ENCODE results near the gene SLC27A5. TPM values are rescaled to one million over a fixed set of nuclear protein-coding genes. Genes with fewer than 3 reads are reported as not detected.

SLC27A5 gene
- polyA plus RNA-seq, 1 of the 3 experiments (the other 2 are of a cell fraction) = 57.3 TPM

DNA sequence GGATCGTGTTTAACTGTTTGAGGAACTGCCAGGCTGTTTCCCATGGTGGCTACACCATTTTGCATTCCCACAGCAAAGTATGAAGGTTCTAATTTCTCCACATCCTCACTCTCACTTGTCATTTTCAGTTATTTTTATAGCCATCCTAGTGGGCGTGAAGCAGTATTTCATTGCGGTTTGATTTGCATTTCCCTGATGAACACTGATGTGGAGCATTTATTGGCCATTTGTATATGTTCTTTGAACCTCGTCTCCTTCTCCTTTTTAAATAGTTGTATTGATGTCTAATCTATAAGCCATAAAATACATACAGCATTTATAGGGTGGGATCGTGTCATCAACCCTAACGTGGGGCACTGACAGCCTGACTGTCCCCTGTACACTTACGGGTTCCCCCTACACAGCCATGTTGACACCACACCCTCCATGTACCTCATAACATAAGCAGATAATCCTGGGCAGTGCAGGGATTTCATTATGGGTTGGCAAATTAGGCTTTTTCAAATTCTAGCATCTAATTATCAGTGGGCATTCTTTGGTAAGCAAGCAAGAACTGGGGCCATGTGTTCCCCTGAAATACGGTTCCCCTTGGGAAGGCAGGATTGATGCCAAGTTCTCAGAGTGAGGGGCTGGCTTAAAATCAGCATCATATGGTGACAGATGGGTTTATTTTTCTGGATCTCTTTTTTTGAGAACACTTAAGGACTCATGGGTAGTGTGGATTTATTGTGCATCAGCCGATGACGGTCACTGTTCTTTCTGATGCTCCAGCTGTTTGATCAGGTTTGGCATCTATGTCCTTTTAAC, 19.4 kb upstream of the SLC27A5 start:
- no peaks in the 10 kb centered on the region for H3K79me2 ChIP-seq (ENCODE audit: insufficient read depth)

GRCh38 chr19:58529405-58529804, 17.6 kb upstream of the SLC27A5 start:
- no peaks in the 10 kb centered on the region; a peak in 1 of 4 replicates for H3K4me1 ChIP-seq (ENCODE audit: control insufficient read depth in 1 of 2, insufficient read depth in 2 of 2, low read depth in 1 of 2, low read length in 1 of 2)
- no peaks in the 10 kb centered on the region for H3K9me2 ChIP-seq
- no peak for DNase-seq
- ChIA-PET POLR2A (no interaction called here), CTCF (no interaction called here)
- no peak overlapping the region for H2AFZ ChIP-seq (ENCODE audit: low read depth)
- no peaks in the 10 kb centered on the region for H3K36me3 ChIP-seq (replicated peaks in 1 of 2; ENCODE audit: control insufficient read depth in 1 of 2, insufficient read depth in 2 of 2, low read length in 1 of 2)
- H3K27ac ChIP-seq (ENCODE audit: low read depth in 2 of 2, low read length in 1 of 2) = no peak overlapping the region
- no peaks in the 10 kb centered on the region for H3F3A ChIP-seq (replicated peaks; ENCODE audit: insufficient read depth)
- no peaks in the 10 kb centered on the region for H3K9me3 ChIP-seq
- H4K20me1 ChIP-seq (ENCODE audit: insufficient read depth) = no peaks in the 10 kb centered on the region
- TF ChIP-seq, protein P1, sequence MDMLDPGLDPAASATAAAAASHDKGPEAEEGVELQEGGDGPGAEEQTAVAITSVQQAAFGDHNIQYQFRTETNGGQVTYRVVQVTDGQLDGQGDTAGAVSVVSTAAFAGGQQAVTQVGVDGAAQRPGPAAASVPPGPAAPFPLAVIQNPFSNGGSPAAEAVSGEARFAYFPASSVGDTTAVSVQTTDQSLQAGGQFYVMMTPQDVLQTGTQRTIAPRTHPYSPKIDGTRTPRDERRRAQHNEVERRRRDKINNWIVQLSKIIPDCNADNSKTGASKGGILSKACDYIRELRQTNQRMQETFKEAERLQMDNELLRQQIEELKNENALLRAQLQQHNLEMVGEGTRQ (IDR thresholded peaks at IDR 0.05; ENCODE audit: borderline replicate concordance, low read depth, low read length) = no peak
- TF ChIP-seq TCF12 (IDR thresholded peaks at IDR 0.05) (no peak), ELF1 (IDR thresholded peaks at IDR 0.05) (no peak), RCOR1 (IDR thresholded peaks at IDR 0.05; ENCODE audit: low read length) (no peak), RFX5 (IDR thresholded peaks at IDR 0.05; ENCODE audit: low read length) (no peak), JUND (IDR thresholded peaks at IDR 0.05) (no peak), YY1 (IDR thresholded peaks at IDR 0.05; ENCODE audit: low read depth) (no peak), GABPA (IDR thresholded peaks at IDR 0.05; ENCODE audit: low read depth) (no peak), FOXM1 (IDR thresholded peaks at IDR 0.05; ENCODE audit: low read depth) (no peak)
- TF ChIP-seq, protein P2, sequence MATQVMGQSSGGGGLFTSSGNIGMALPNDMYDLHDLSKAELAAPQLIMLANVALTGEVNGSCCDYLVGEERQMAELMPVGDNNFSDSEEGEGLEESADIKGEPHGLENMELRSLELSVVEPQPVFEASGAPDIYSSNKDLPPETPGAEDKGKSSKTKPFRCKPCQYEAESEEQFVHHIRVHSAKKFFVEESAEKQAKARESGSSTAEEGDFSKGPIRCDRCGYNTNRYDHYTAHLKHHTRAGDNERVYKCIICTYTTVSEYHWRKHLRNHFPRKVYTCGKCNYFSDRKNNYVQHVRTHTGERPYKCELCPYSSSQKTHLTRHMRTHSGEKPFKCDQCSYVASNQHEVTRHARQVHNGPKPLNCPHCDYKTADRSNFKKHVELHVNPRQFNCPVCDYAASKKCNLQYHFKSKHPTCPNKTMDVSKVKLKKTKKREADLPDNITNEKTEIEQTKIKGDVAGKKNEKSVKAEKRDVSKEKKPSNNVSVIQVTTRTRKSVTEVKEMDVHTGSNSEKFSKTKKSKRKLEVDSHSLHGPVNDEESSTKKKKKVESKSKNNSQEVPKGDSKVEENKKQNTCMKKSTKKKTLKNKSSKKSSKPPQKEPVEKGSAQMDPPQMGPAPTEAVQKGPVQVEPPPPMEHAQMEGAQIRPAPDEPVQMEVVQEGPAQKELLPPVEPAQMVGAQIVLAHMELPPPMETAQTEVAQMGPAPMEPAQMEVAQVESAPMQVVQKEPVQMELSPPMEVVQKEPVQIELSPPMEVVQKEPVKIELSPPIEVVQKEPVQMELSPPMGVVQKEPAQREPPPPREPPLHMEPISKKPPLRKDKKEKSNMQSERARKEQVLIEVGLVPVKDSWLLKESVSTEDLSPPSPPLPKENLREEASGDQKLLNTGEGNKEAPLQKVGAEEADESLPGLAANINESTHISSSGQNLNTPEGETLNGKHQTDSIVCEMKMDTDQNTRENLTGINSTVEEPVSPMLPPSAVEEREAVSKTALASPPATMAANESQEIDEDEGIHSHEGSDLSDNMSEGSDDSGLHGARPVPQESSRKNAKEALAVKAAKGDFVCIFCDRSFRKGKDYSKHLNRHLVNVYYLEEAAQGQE (IDR thresholded peaks at IDR 0.05; ENCODE audit: low read depth, low read length) = no peak
- TF ChIP-seq, protein P3, sequence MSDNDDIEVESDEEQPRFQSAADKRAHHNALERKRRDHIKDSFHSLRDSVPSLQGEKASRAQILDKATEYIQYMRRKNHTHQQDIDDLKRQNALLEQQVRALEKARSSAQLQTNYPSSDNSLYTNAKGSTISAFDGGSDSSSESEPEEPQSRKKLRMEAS (IDR thresholded peaks at IDR 0.05; ENCODE audit: low read depth) = no peak
- no peaks in the 10 kb centered on the region for H3K79me2 ChIP-seq (ENCODE audit: insufficient read depth)
- no peak overlapping the region for H3K9ac ChIP-seq
- H3K27me3 ChIP-seq (ENCODE audit: insufficient read depth) = peaks cover 22% of the 10 kb centered on the region; the same call in 1 of the 2 replicates
- 28% methylated on average over 3 of the region's 3 CpGs for WGBS (ENCODE audit: low lambda C conversion rate)
- no peak overlapping the region for H3K4me2 ChIP-seq
- no peak overlapping the region for H3K4me3 ChIP-seq (ENCODE audit: low read depth in 2 of 2, low read length in 1 of 2)

More for the DNA sequence above, 19.4 kb upstream of the SLC27A5 start:
- Histone ChIP-seq H2AFZ (ENCODE audit: low read depth) (no peak overlapping the region), H3K4me1 (ENCODE audit: control insufficient read depth in 1 of 2, insufficient read depth in 2 of 2, low read depth in 1 of 2, low read length in 1 of 2) (no peaks in the 10 kb centered on the region; a peak in 1 of 4 replicates), H3K4me3 (ENCODE audit: low read depth in 2 of 2, low read length in 1 of 2) (no peak overlapping the region), H3K27ac (ENCODE audit: low read depth in 2 of 2, low read length in 1 of 2) (no peak overlapping the region), H3K9ac (no peak overlapping the region), H3K4me2 (no peak overlapping the region), H4K20me1 (ENCODE audit: insufficient read depth) (no peaks in the 10 kb centered on the region), H3K36me3 (replicated peaks in 1 of 2; ENCODE audit: control insufficient read depth in 1 of 2, insufficient read depth in 2 of 2, low read length in 1 of 2) (no peaks in the 10 kb centered on the region), H3K9me2 (no peaks in the 10 kb centered on the region), H3F3A (replicated peaks; ENCODE audit: insufficient read depth) (no peaks in the 10 kb centered on the region), H3K27me3 (ENCODE audit: insufficient read depth) (peaks cover 22% of the 10 kb centered on the region; the same call in 1 of the 2 replicates), H3K9me3 (no peaks in the 10 kb centered on the region)
- 36% methylated on average over 10 of the region's 10 CpGs for WGBS (ENCODE audit: low lambda C conversion rate)
- POLR2A ChIA-PET = interaction anchor here (1.2 kb wide), 1 partner anchor 11 kb away, joined by 4 read pairs; the partner anchor contains the start of gene ZBTB45
- TF ChIP-seq EZH2phosphoT487 (IDR thresholded peaks at IDR 0.05; ENCODE audit: borderline replicate concordance, low read depth) (no peak), TEAD4 (IDR thresholded peaks at IDR 0.05; ENCODE audit: borderline replicate concordance, insufficient read depth) (no peak), RFX5 (IDR thresholded peaks at IDR 0.05; ENCODE audit: low read length) (no peak), TAF1 (IDR thresholded peaks at IDR 0.05; ENCODE audit: borderline replicate concordance, low read depth, low read length) (no peak), NRF1 (IDR thresholded peaks at IDR 0.05; ENCODE audit: low read depth, low read length) (no peak)
- TF ChIP-seq, protein P1 (IDR thresholded peaks at IDR 0.05; ENCODE audit: borderline replicate concordance, low read depth, low read length) = no peak
- TF ChIP-seq, protein P4, sequence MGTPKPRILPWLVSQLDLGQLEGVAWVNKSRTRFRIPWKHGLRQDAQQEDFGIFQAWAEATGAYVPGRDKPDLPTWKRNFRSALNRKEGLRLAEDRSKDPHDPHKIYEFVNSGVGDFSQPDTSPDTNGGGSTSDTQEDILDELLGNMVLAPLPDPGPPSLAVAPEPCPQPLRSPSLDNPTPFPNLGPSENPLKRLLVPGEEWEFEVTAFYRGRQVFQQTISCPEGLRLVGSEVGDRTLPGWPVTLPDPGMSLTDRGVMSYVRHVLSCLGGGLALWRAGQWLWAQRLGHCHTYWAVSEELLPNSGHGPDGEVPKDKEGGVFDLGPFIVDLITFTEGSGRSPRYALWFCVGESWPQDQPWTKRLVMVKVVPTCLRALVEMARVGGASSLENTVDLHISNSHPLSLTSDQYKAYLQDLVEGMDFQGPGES (IDR thresholded peaks at IDR 0.05; ENCODE audit: low read depth, low read length) = no peak
- no peak for DNase-seq
- CTCF ChIA-PET = no interaction called here

Data from SK-N-SH (cell line).